A673 (cell line): ENCODE data around the gene PRTFDC1.

ENCODE experiments used
- EZH2 ChIP-seq: fragments of 200-600 bp; sonication (generic); IDR thresholded peaks from 2 replicates; pipeline ENCODE4 v1.6.1; 2017; ENCODE audit warnings: borderline replicate concordance, low read depth, mild to moderate bottlenecking, mixed read lengths, antibody characterized with exemption, low read length; ENCODE audit not compliant: poor library complexity, severe bottlenecking
- TF ChIP-seq, protein P1 (sequence below): fragments of 300-800, 200-600 bp; sonication (generic); conservative IDR thresholded peaks from 2 replicates; pipeline ENCODE4 v1.5.1; 2017; ENCODE audit warnings: low read depth, mild to moderate bottlenecking, antibody characterized with exemption, low read length, moderate library complexity, mixed read lengths

DNA sequence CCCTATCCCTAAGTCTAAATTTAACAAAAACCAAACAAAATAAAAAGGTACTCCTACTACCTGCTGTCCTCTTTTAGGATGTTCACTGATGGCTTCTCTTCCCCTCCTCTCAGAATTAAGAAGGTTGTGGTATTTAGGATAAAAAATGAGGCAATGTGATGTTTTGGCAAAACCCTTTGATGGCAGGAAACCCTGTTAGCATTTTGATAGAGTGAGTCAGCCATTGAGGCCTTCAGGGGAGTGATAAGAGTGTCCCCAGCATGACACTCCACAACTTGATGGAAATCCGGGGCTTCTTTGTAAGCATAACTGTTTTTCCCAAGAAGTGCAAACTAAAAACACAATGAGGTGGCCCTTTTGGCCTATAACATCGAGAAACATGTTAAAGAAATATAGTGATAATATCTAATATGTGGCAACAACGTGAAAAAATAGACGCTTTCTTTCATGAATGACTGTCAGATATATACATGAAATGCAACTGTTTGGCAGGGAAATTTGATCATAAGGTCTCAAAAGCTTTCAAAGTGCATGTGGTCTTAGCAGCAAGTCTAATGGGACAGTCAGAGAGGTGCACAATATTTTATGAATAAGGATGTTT lies 55.0 kb downstream of the PRTFDC1 start:
- TF ChIP-seq, protein P1, sequence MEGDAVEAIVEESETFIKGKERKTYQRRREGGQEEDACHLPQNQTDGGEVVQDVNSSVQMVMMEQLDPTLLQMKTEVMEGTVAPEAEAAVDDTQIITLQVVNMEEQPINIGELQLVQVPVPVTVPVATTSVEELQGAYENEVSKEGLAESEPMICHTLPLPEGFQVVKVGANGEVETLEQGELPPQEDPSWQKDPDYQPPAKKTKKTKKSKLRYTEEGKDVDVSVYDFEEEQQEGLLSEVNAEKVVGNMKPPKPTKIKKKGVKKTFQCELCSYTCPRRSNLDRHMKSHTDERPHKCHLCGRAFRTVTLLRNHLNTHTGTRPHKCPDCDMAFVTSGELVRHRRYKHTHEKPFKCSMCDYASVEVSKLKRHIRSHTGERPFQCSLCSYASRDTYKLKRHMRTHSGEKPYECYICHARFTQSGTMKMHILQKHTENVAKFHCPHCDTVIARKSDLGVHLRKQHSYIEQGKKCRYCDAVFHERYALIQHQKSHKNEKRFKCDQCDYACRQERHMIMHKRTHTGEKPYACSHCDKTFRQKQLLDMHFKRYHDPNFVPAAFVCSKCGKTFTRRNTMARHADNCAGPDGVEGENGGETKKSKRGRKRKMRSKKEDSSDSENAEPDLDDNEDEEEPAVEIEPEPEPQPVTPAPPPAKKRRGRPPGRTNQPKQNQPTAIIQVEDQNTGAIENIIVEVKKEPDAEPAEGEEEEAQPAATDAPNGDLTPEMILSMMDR, result no peak
- no peak for TF ChIP-seq EZH2
